B cell (primary cell): ENCODE measurements around the gene SLC23A2. TPM values are rescaled to one million over a fixed set of nuclear protein-coding genes. Genes with fewer than 3 reads are reported as not detected.
"Not testable (repeated sequence)": the region's sequence is repeated elsewhere in the genome, so short reads cannot be mapped to it uniquely, and the experiment has no call there.

Experiments
- ATAC-seq: fragments of 200-7000 bp; cut with Tn5 transposase; one replicate; pipeline ENCODE4 v1.10.0; 2021; ENCODE audit warnings: low read depth, mild to moderate bottlenecking, moderate number of reproducible peaks, moderate library complexity
- CTCF ChIA-PET: fragments of 350-600 bp; sonication (Branson Sonifier 250); formaldehyde crosslinking; loops from one replicate; lab custom pipeline; 2021; ENCODE audit warnings: antibody characterized with exemption, inconsistent platforms; lab: Charles Lee
- POLR2A ChIA-PET: fragments of 350-600 bp; sonication (Branson Sonifier 250); formaldehyde crosslinking; loops from one replicate; lab custom pipeline; 2021; ENCODE audit warnings: antibody characterized with exemption; lab: Charles Lee
- DNase-seq: peaks from one replicate; pipeline ENCODE4 v3.0.0; 2013
- H2AFZ ChIP-seq: 2 replicates; pipeline ENCODE4 v1.6.1; 2012; ENCODE audit warnings: mild to moderate bottlenecking, low read depth, low read length; ENCODE audit not compliant: insufficient read depth, poor library complexity, severe bottlenecking
- H3K27ac ChIP-seq, 2 donors: 1 replicate in 1 of 2; 2 replicates in 1 of 2; pipeline ENCODE4 v1.5.1; 2012 to 2013; ENCODE audit warnings: low read length in 2 of 2, mild to moderate bottlenecking in 2 of 2, moderate library complexity in 1 of 2
- H3K27me3 ChIP-seq, 4 experiments: fragments of 200-600 bp in 1 of 4; sonication (generic) in 1 of 4; replicated peaks in 1 of 4; 1 replicate in 2 of 4; 2 replicates in 2 of 4; pipeline versions ENCODE4 v1.6.1 to v1.7.0; 2013 to 2016; ENCODE audit warnings: low read length in 3 of 4, mild to moderate bottlenecking in 2 of 4, mixed read lengths in 1 of 4, moderate library complexity in 1 of 4; ENCODE audit not compliant: insufficient read depth in 4 of 4, control insufficient read depth in 3 of 4; ENCODE audit errors: control extremely low read depth in 1 of 4
- H3K36me3 ChIP-seq, 2 experiments: replicated peaks in 1 of 2; 1 replicate in 1 of 2; 2 replicates in 1 of 2; pipeline versions ENCODE4 v1.6.1 to v1.7.1; 2013; ENCODE audit warnings: low read length in 1 of 2; ENCODE audit not compliant: insufficient read depth in 2 of 2, control insufficient read depth in 1 of 2; ENCODE audit errors: control extremely low read depth in 1 of 2, extremely low read depth in 1 of 2
- H3K4me1 ChIP-seq, 2 donors: fragments of 200-600 bp in 1 of 2; sonication (generic) in 1 of 2; 1 replicate in 1 of 2; 2 replicates in 1 of 2; pipeline versions ENCODE4 v1.5.1 to v1.6.1; 2013 to 2017; ENCODE audit warnings: low read length in 2 of 2; ENCODE audit not compliant: control insufficient read depth in 2 of 2, insufficient read depth in 2 of 2
- H3K4me2 ChIP-seq: replicated peaks from 2 replicates; pipeline ENCODE3; 2012; ENCODE audit warnings: mild to moderate bottlenecking, low read depth, low read length; ENCODE audit not compliant: poor library complexity, severe bottlenecking
- H3K4me3 ChIP-seq, 5 experiments: fragments of 200-600 bp in 1 of 5; sonication (generic) in 1 of 5; 1 replicate in 3 of 5; 2 replicates in 2 of 5; pipeline versions ENCODE4 v1.5.1 to v1.7.0; 2011 to 2016; ENCODE audit warnings: low read length in 4 of 5, mild to moderate bottlenecking in 4 of 5, low read depth in 2 of 5, control low read depth in 1 of 5, moderate library complexity in 1 of 5; ENCODE audit not compliant: insufficient read depth in 1 of 5; ENCODE audit errors: control extremely low read depth in 1 of 5, extremely low read depth in 1 of 5
- H3K79me2 ChIP-seq: fragments of 200-600 bp; sonication (generic); one replicate; pipeline ENCODE4 v1.6.0; 2016; ENCODE audit warnings: low read length; ENCODE audit not compliant: control insufficient read depth, insufficient read depth
- H3K9ac ChIP-seq: fragments of 200-600 bp; sonication (generic); 2 replicates; pipeline ENCODE4 v1.6.1; 2017; ENCODE audit warnings: mild to moderate bottlenecking, low read length, moderate library complexity
- H3K9me3 ChIP-seq, 3 donors: one replicate each; pipeline versions ENCODE4 v1.6.1 to v1.7.1; 2013; ENCODE audit warnings: low read length in 2 of 3; ENCODE audit not compliant: control insufficient read depth in 2 of 3, insufficient read depth in 1 of 3; ENCODE audit errors: control extremely low read depth in 1 of 3
- H4K20me1 ChIP-seq: 2 replicates; pipeline ENCODE4 v1.6.0; 2012; ENCODE audit warnings: mild to moderate bottlenecking, low read length; ENCODE audit not compliant: insufficient read depth, control insufficient read depth, poor library complexity, severe bottlenecking
- H3K27ac Mint-ChIP-seq: one replicate; pipeline ENCODE4 v1.8.0; 2021; ENCODE audit warnings: mixed read lengths
- H3K27me3 Mint-ChIP-seq: one replicate; pipeline ENCODE4 v1.8.0; 2021; ENCODE audit warnings: mixed read lengths
- H3K4me1 Mint-ChIP-seq: one replicate; pipeline ENCODE4 v1.8.0; 2021; ENCODE audit warnings: mixed read lengths
- H3K4me3 Mint-ChIP-seq: one replicate; pipeline ENCODE4 v1.8.0; 2021; ENCODE audit warnings: mixed read lengths
- H3K9me3 Mint-ChIP-seq: one replicate; pipeline ENCODE4 v1.8.0; 2022; ENCODE audit warnings: mixed read lengths; ENCODE audit not compliant: insufficient read depth
- CTCF ChIP-seq: fragments of 200-600 bp; IDR thresholded peaks from one replicate; pipeline ENCODE4 v1.8.0; 2022; ENCODE audit warnings: antibody characterized with exemption, mild to moderate bottlenecking
- EZH2 ChIP-seq: IDR thresholded peaks from 2 replicates; pipeline ENCODE4 v1.6.1; 2012; ENCODE audit warnings: borderline replicate concordance, low read depth, mild to moderate bottlenecking, moderate library complexity, low read length; ENCODE audit not compliant: insufficient read depth, poor library complexity, severe bottlenecking
- WGBS: methylation state at CpG from one replicate; pipeline ENCODE4 v1.1.5; 2013; ENCODE audit warnings: missing lambda C conversion rate; ENCODE audit not compliant: insufficient coverage; 5-methylcytosine and 5-hydroxymethylcytosine counted together
- intact Hi-C: fragments of 100-400 bp; cut with micrococcal nuclease; formaldehyde crosslinking; loops from one replicate; pipeline ENCODE4 v1.10.0; 2022
- polyA plus RNA-seq: library from polyadenylated mRNA; depleted of rRNA; stranded (reverse); fragments of >200 nt; gene quantifications from 2 replicates; pipeline ENCODE4 v1.2.3, GENCODE V29; 2012
- total RNA-seq, 2 donors: library from RNA; stranded (reverse); fragments of 120-200 nt in 1 of 2; gene quantifications; 1 replicate in 1 of 2; 2 replicates in 1 of 2; pipeline versions ENCODE4 v1.2.3 to v1.2.4, GENCODE V29; 2013 to 2022

The SLC23A2 gene
- total and polyA plus RNA-seq, 2 donors (not counting 1 experiment from before 2014, with no cell fraction given), result 23.6 to 70.7 TPM

- no peak overlapping the region for H3K27ac Mint-ChIP-seq
Measured at GRCh38 chr20:5024103-5024502, 22.8 kb upstream of the SLC23A2 start.

GRCh38 chr20:5023171-5023570 lies 21.9 kb upstream of the SLC23A2 start:
- H2AFZ ChIP-seq, DNase-seq, H3K79me2 ChIP-seq, H3K27me3 ChIP-seq, intact Hi-C loops, H3K4me2 ChIP-seq, H3K27ac ChIP-seq, H4K20me1 ChIP-seq, H3K9me3 ChIP-seq, H3K9ac ChIP-seq, H3K4me3 Mint-ChIP-seq, H3K27ac Mint-ChIP-seq, H3K9me3 Mint-ChIP-seq, H3K36me3 ChIP-seq, H3K4me1 ChIP-seq, ATAC-seq, H3K4me3 ChIP-seq, H3K4me1 Mint-ChIP-seq, H3K27me3 Mint-ChIP-seq, POLR2A ChIA-PET: not testable (repeated sequence)
- no CpG with 5 or more reads among the region's 4 CpGs for WGBS
- CTCF ChIA-PET, result interaction anchor here (1.1 kb wide), 1 partner anchor 65 kb away, joined by 3 read pairs; no protein-coding TSS in a partner anchor

More at GRCh38 chr20:5024103-5024502, 22.8 kb upstream of the SLC23A2 start:
- Histone ChIP-seq H4K20me1 (no peaks in the 10 kb centered on the region), H2AFZ (no peak overlapping the region), H3K4me3 (no peak overlapping the region), H3K9ac (no peak overlapping the region), H3K27me3 (no peaks in the 10 kb centered on the region), H3K9me3 (no peaks in the 10 kb centered on the region), H3K36me3 (no peaks in the 10 kb centered on the region), H3K79me2 (no peaks in the 10 kb centered on the region), H3K4me2 (no peak overlapping the region), H3K4me1 (no peaks in the 10 kb centered on the region), H3K27ac (no peak overlapping the region)
- Mint-ChIP-seq H3K27me3 (no peaks in the 10 kb centered on the region), H3K4me1 (no peaks in the 10 kb centered on the region), H3K4me3 (no peak overlapping the region), H3K9me3 (no peaks in the 10 kb centered on the region)
- WGBS, result no CpG with 5 or more reads among the region's 6 CpGs
- intact Hi-C loops, result no loop called here
- no peak for TF ChIP-seq CTCF
- no peak for TF ChIP-seq EZH2
- DNase-seq (no peak), ATAC-seq (no peak)
- ChIA-PET CTCF (interaction anchor here (1.1 kb wide), 1 partner anchor 64 kb away, joined by 3 read pairs; no protein-coding TSS in a partner anchor), POLR2A (interaction anchor here (0.7 kb wide), 1 partner anchor 75 kb away, joined by 4 read pairs; no protein-coding TSS in a partner anchor)
